ENCODE measurements around the gene PLAGL2.
A peak's percentile ranks its signal among the peaks of the same experiment; 100 is the strongest.

PLAGL2 gene

GRCh38 chr20:32233286-32233685 lies 25.7 kb upstream of the PLAGL2 start:
- Histone ChIP-seq H3K27me3 (ENCODE audit: insufficient read depth, low read length) (no peaks in the 10 kb centered on the region), H4K91ac (ENCODE audit: low read depth, low read length) (no peak overlapping the region), H2AK5ac (ENCODE audit: low read length) (no peak overlapping the region), H2AFZ (ENCODE audit: insufficient read depth, low read length, poor library complexity) (no peak overlapping the region), H3K27ac (ENCODE audit: low read depth, low read length) (no peak overlapping the region), H2BK12ac (ENCODE audit: low read length) (no peak overlapping the region), H2BK120ac (ENCODE audit: insufficient read depth, low read length, poor library complexity) (no peak overlapping the region), H3K79me1 (ENCODE audit: low read length) (peaks cover 4% of the 10 kb centered on the region), H3K9me3 (ENCODE audit: insufficient read depth, low read depth, low read length) (peaks cover 2% of the 10 kb centered on the region), H3K4me1 (ENCODE audit: control insufficient read depth in 1 of 2, insufficient read depth in 2 of 2, low read length in 2 of 2) (peaks cover 2 to 4% of the 10 kb centered on the region in 2 experiments), H4K12ac (ENCODE audit: low read depth, low read length) (no peak overlapping the region), H3K4me2 (ENCODE audit: low read length) (no peak overlapping the region), H4K8ac (ENCODE audit: low read depth, low read length) (no peak overlapping the region), H3K36me3 (ENCODE audit: control insufficient read depth in 1 of 2, insufficient read depth in 2 of 2, low read length in 2 of 2) (peaks cover 47 to 49% of the 10 kb centered on the region in 2 experiments), H3K9ac (ENCODE audit: low read length) (no peak overlapping the region), H3K79me2 (ENCODE audit: control insufficient read depth, insufficient read depth, low read length, poor library complexity) (no peaks in the 10 kb centered on the region), H3K4me3 (ENCODE audit: low read depth, low read length) (no peak overlapping the region), H2BK5ac (ENCODE audit: low read depth, low read length, poor library complexity) (no peak overlapping the region), H3K23ac (ENCODE audit: low read length) (no peak overlapping the region), H3K18ac (ENCODE audit: low read length) (no peak overlapping the region), H3K4ac (ENCODE audit: low read depth, low read length) (no peak overlapping the region), H3K14ac (ENCODE audit: low read length) (no peak overlapping the region)
- no CpG with 5 or more reads among the region's 9 CpGs for WGBS (ENCODE audit: extremely low coverage, insufficient coverage, insufficient read length)
- DNase-seq = no peak

GRCh38 chr20:32232326-32232886 lies 24.9 kb upstream of the PLAGL2 start:
- H3K9ac ChIP-seq (ENCODE audit: low read length) = no peak overlapping the region
- no peak overlapping the region for H3K4me2 ChIP-seq (ENCODE audit: low read length)
- H3K9me3 ChIP-seq (ENCODE audit: insufficient read depth, low read depth, low read length) = peaks cover 2% of the 10 kb centered on the region
- H3K27ac ChIP-seq (ENCODE audit: low read depth, low read length) = no peak overlapping the region
- no peak overlapping the region for H4K12ac ChIP-seq (ENCODE audit: low read depth, low read length)
- peaks cover 4% of the 10 kb centered on the region for H3K79me1 ChIP-seq (ENCODE audit: low read length)
- no peak overlapping the region for H3K23ac ChIP-seq (ENCODE audit: low read length)
- H2AFZ ChIP-seq (ENCODE audit: insufficient read depth, low read length, poor library complexity) = no peak overlapping the region
- no peak overlapping the region for H3K18ac ChIP-seq (ENCODE audit: low read length)
- H3K36me3 ChIP-seq (ENCODE audit: control insufficient read depth in 1 of 2, insufficient read depth in 2 of 2, low read length in 2 of 2) = peaks cover 47 to 50% of the 10 kb centered on the region in 2 experiments
- no peak overlapping the region for H4K8ac ChIP-seq (ENCODE audit: low read depth, low read length)
- no peak overlapping the region for H3K4ac ChIP-seq (ENCODE audit: low read depth, low read length)
- no peaks in the 10 kb centered on the region for H3K27me3 ChIP-seq (ENCODE audit: insufficient read depth, low read length)
- H3K79me2 ChIP-seq (ENCODE audit: control insufficient read depth, insufficient read depth, low read length, poor library complexity) = no peaks in the 10 kb centered on the region
- no peak overlapping the region for H3K4me3 ChIP-seq (ENCODE audit: low read depth, low read length)
- no peak overlapping the region for H3K14ac ChIP-seq (ENCODE audit: low read length)
- no peak overlapping the region for H2BK5ac ChIP-seq (ENCODE audit: low read depth, low read length, poor library complexity)
- H2BK120ac ChIP-seq (ENCODE audit: insufficient read depth, low read length, poor library complexity) = no peak overlapping the region
- no peak overlapping the region for H2AK5ac ChIP-seq (ENCODE audit: low read length)
- no peak overlapping the region for H4K91ac ChIP-seq (ENCODE audit: low read depth, low read length)
- H2BK12ac ChIP-seq (ENCODE audit: low read length) = no peak overlapping the region
- H3K4me1 ChIP-seq (ENCODE audit: control insufficient read depth in 1 of 2, insufficient read depth in 2 of 2, low read length in 2 of 2) = peaks cover 6 to 12% of the 10 kb centered on the region in 2 experiments
- DNase-seq = no peak

- H4K8ac ChIP-seq (ENCODE audit: low read depth, low read length) = no peak overlapping the region
- H3K4me1 ChIP-seq (ENCODE audit: control insufficient read depth in 1 of 2, insufficient read depth in 2 of 2, low read length in 2 of 2) = peaks cover 10 to 17% of the 10 kb centered on the region in 2 experiments
- H4K91ac ChIP-seq (ENCODE audit: low read depth, low read length) = no peak overlapping the region
- DNase-seq = no peak
- no peak overlapping the region for H2BK12ac ChIP-seq (ENCODE audit: low read length)
- H3K9me3 ChIP-seq (ENCODE audit: insufficient read depth, low read depth, low read length) = peaks cover 2% of the 10 kb centered on the region
- WGBS (ENCODE audit: extremely low coverage, insufficient coverage, insufficient read length) = no CpG with 5 or more reads among the region's 4 CpGs
- no peak overlapping the region for H2BK5ac ChIP-seq (ENCODE audit: low read depth, low read length, poor library complexity)
- H3K18ac ChIP-seq (ENCODE audit: low read length) = no peak overlapping the region
- H3K9ac ChIP-seq (ENCODE audit: low read length) = no peak overlapping the region
- no peak overlapping the region for H3K4me3 ChIP-seq (ENCODE audit: low read depth, low read length)
- no peaks in the 10 kb centered on the region for H3K27me3 ChIP-seq (ENCODE audit: insufficient read depth, low read length)
- no peak overlapping the region for H2AFZ ChIP-seq (ENCODE audit: insufficient read depth, low read length, poor library complexity)
- H3K23ac ChIP-seq (ENCODE audit: low read length) = no peak overlapping the region
- peaks cover 45 to 50% of the 10 kb centered on the region in 2 experiments for H3K36me3 ChIP-seq (ENCODE audit: control insufficient read depth in 1 of 2, insufficient read depth in 2 of 2, low read length in 2 of 2)
- H3K79me1 ChIP-seq (ENCODE audit: low read length) = peaks cover 4% of the 10 kb centered on the region
- H3K79me2 ChIP-seq (ENCODE audit: control insufficient read depth, insufficient read depth, low read length, poor library complexity) = no peaks in the 10 kb centered on the region
- no peak overlapping the region for H2BK120ac ChIP-seq (ENCODE audit: insufficient read depth, low read length, poor library complexity)
- no peak overlapping the region for H3K4ac ChIP-seq (ENCODE audit: low read depth, low read length)
- H3K4me2 ChIP-seq (ENCODE audit: low read length) = no peak overlapping the region
- no peak overlapping the region for H3K27ac ChIP-seq (ENCODE audit: low read depth, low read length)
- no peak overlapping the region for H4K12ac ChIP-seq (ENCODE audit: low read depth, low read length)
- no peak overlapping the region for H2AK5ac ChIP-seq (ENCODE audit: low read length)
- H3K14ac ChIP-seq (ENCODE audit: low read length) = no peak overlapping the region
These were observed 24.3 kb upstream of the PLAGL2 start for GRCh38 chr20:32231847-32232246.

- Histone ChIP-seq H2BK12ac (ENCODE audit: low read length) (no peak overlapping the region), H3K27me3 (ENCODE audit: insufficient read depth, low read length) (no peaks in the 10 kb centered on the region), H2BK120ac (ENCODE audit: insufficient read depth, low read length, poor library complexity) (no peak overlapping the region), H3K27ac (ENCODE audit: low read depth, low read length) (no peak overlapping the region), H3K36me3 (ENCODE audit: control insufficient read depth in 1 of 2, insufficient read depth in 2 of 2, low read length in 2 of 2) (peaks cover 45 to 50% of the 10 kb centered on the region in 2 experiments), H2BK5ac (ENCODE audit: low read depth, low read length, poor library complexity) (no peak overlapping the region), H3K79me1 (ENCODE audit: low read length) (peaks cover 4% of the 10 kb centered on the region), H3K9me3 (ENCODE audit: insufficient read depth, low read depth, low read length) (peaks cover 2% of the 10 kb centered on the region), H3K18ac (ENCODE audit: low read length) (no peak overlapping the region), H2AK5ac (ENCODE audit: low read length) (no peak overlapping the region), H2AFZ (ENCODE audit: insufficient read depth, low read length, poor library complexity) (no peak overlapping the region), H4K91ac (ENCODE audit: low read depth, low read length) (no peak overlapping the region), H4K8ac (ENCODE audit: low read depth, low read length) (no peak overlapping the region), H3K14ac (ENCODE audit: low read length) (no peak overlapping the region), H3K4me2 (ENCODE audit: low read length) (no peak overlapping the region), H3K9ac (ENCODE audit: low read length) (no peak overlapping the region), H3K4me1 (ENCODE audit: control insufficient read depth in 1 of 2, insufficient read depth in 2 of 2, low read length in 2 of 2) (peaks cover 10 to 18% of the 10 kb centered on the region in 2 experiments), H4K12ac (ENCODE audit: low read depth, low read length) (no peak overlapping the region), H3K4ac (ENCODE audit: low read depth, low read length) (no peak overlapping the region), H3K79me2 (ENCODE audit: control insufficient read depth, insufficient read depth, low read length, poor library complexity) (no peaks in the 10 kb centered on the region), H3K23ac (ENCODE audit: low read length) (no peak overlapping the region), H3K4me3 (ENCODE audit: low read depth, low read length) (no peak overlapping the region)
- no CpG with 5 or more reads among the region's 4 CpGs for WGBS (ENCODE audit: extremely low coverage, insufficient coverage, insufficient read length)
- DNase-seq = peak; percentile 44 to 63
These were observed 23.7 kb upstream of the PLAGL2 start for GRCh38 chr20:32231245-32231644.

Measured in trophoblast cell (in vitro differentiated cells and primary cell).